Measurements from ENCODE around the gene OR2T3.
"Not testable (repeated sequence)": the region's sequence is repeated elsewhere in the genome, so short reads cannot be mapped to it uniquely, and the experiment has no call there.

OR2T3 gene

GRCh38 chr1:248473051-248473450 is at the start of gene OR2T3:
Gene OR2T3, plus strand, starts transcription at chr1:248473351. Its CDS starts 0 bp downstream, at chr1:248473351.
- DNase-seq (ENCODE audit: low spot score), result not testable (repeated sequence)

GRCh38 chr1:248427526-248428191 is 45.5 kb upstream of the OR2T3 start:
- not testable (repeated sequence) for DNase-seq (ENCODE audit: low spot score)

- DNase-seq (ENCODE audit: low spot score), result not testable (repeated sequence)
Measured at GRCh38 chr1:248428192-248428533, 45.0 kb upstream of the OR2T3 start.

GRCh38 chr1:248431683-248432082 is 41.5 kb upstream of the OR2T3 start:
- DNase-seq (ENCODE audit: low spot score), result not testable (repeated sequence)

- DNase-seq (ENCODE audit: low spot score), result not testable (repeated sequence)
Measured at GRCh38 chr1:248432201-248432600, 41.0 kb upstream of the OR2T3 start.

GRCh38 chr1:248433811-248434415 is 39.2 kb upstream of the OR2T3 start:
- not testable (repeated sequence) for DNase-seq (ENCODE audit: low spot score)

- not testable (repeated sequence) for DNase-seq (ENCODE audit: low spot score)
Measured at GRCh38 chr1:248434913-248435312, 38.2 kb upstream of the OR2T3 start.

GRCh38 chr1:248436303-248436702 is 36.8 kb upstream of the OR2T3 start:
- not testable (repeated sequence) for DNase-seq (ENCODE audit: low spot score)

GRCh38 chr1:248438668-248439067 is 34.5 kb upstream of the OR2T3 start:
- not testable (repeated sequence) for DNase-seq (ENCODE audit: low spot score)

- DNase-seq (ENCODE audit: low spot score), result not testable (repeated sequence)
Measured at GRCh38 chr1:248439283-248439682, 33.9 kb upstream of the OR2T3 start.

- DNase-seq (ENCODE audit: low spot score), result not testable (repeated sequence)
Measured at GRCh38 chr1:248442500-248443277, 30.5 kb upstream of the OR2T3 start.

GRCh38 chr1:248444603-248445002 is 28.5 kb upstream of the OR2T3 start:
- not testable (repeated sequence) for DNase-seq (ENCODE audit: low spot score)

GRCh38 chr1:248445399-248445798 is 27.8 kb upstream of the OR2T3 start, which contains the start of gene OR2T2:
Gene OR2T2, plus strand, starts transcription at chr1:248445637. Its CDS starts 7,161 bp downstream, at chr1:248452798.
- DNase-seq (ENCODE audit: low spot score), result not testable (repeated sequence)

GRCh38 chr1:248448409-248449074 is 24.6 kb upstream of the OR2T3 start:
- not testable (repeated sequence) for DNase-seq (ENCODE audit: low spot score)

GRCh38 chr1:248449821-248450465 is 23.2 kb upstream of the OR2T3 start:
- not testable (repeated sequence) for DNase-seq (ENCODE audit: low spot score)

- DNase-seq (ENCODE audit: low spot score), result not testable (repeated sequence)
Measured at GRCh38 chr1:248450466-248451145, 22.5 kb upstream of the OR2T3 start.

GRCh38 chr1:248453619-248454018 is 19.5 kb upstream of the OR2T3 start:
- not testable (repeated sequence) for DNase-seq (ENCODE audit: low spot score)

- DNase-seq (ENCODE audit: low spot score), result not testable (repeated sequence)
Measured at GRCh38 chr1:248455045-248455444, 18.1 kb upstream of the OR2T3 start.

- not testable (repeated sequence) for DNase-seq (ENCODE audit: low spot score)
Measured at GRCh38 chr1:248456635-248457034, 16.5 kb upstream of the OR2T3 start.

GRCh38 chr1:248459117-248459516 is 14.0 kb upstream of the OR2T3 start:
- DNase-seq (ENCODE audit: low spot score), result not testable (repeated sequence)

GRCh38 chr1:248471154-248471553 is 2.0 kb upstream of the OR2T3 start:
- DNase-seq (ENCODE audit: low spot score), result no peak

All from CD4-positive, alpha-beta T cell treated with Interleukin-2 at 100 ng/mL for 4 hours (primary cell).